A673 (cell line): Measurements from ENCODE around the gene PDHB. TPM values are rescaled to one million over a fixed set of nuclear protein-coding genes. Genes with fewer than 3 reads are reported as not detected.

Source experiments
- BruUV-seq: library from RNA; stranded (reverse); fragments of 400-500 nt; replicated peaks from 2 replicates; lab custom pipeline; 2021; lab: Mats Ljungman, UMichigan
- CTCF ChIA-PET: fragments of 300-600 bp; sonication (Branson Sonifier 250); formaldehyde crosslinking; loops from one replicate; lab custom pipeline; 2022; ENCODE audit warnings: antibody characterized with exemption; lab: Charles Lee
- POLR2A ChIA-PET: fragments of 300-600 bp; sonication (Branson Sonifier 250); formaldehyde crosslinking; loops from one replicate; lab custom pipeline; 2022; ENCODE audit warnings: antibody characterized with exemption; ENCODE audit not compliant: low non-redundant PET; lab: Charles Lee
- DNase-seq: peaks from one replicate; pipeline ENCODE4 v3.0.0-alpha.2; 2015; ENCODE audit warnings: low spot score
- H3K27ac ChIP-seq: fragments of 200-600 bp; sonication (generic); 2 replicates; pipeline ENCODE4 v1.5.1; 2016; ENCODE audit warnings: mixed run types, low read depth, mild to moderate bottlenecking, mixed read lengths, antibody characterized with exemption, low read length; ENCODE audit not compliant: poor library complexity, severe bottlenecking
- H3K27me3 ChIP-seq: fragments of 200-600 bp; sonication (generic); replicated peaks from 2 replicates; pipeline ENCODE4 v1.6.1; 2017; ENCODE audit warnings: mixed run types, low read depth, mild to moderate bottlenecking, mixed read lengths, antibody characterized with exemption, low read length; ENCODE audit not compliant: insufficient read depth, poor library complexity
- H3K36me3 ChIP-seq: fragments of 200-600 bp; sonication (generic); 2 replicates; pipeline ENCODE4 v1.6.1; 2016; ENCODE audit warnings: mixed run types, mild to moderate bottlenecking, mixed read lengths, antibody characterized with exemption, low read length; ENCODE audit not compliant: insufficient read depth, poor library complexity, severe bottlenecking
- H3K4me1 ChIP-seq: fragments of 200-600 bp; sonication (generic); 2 replicates; pipeline ENCODE4 v1.6.1; 2017; ENCODE audit warnings: mixed run types, mild to moderate bottlenecking, mixed read lengths, antibody characterized with exemption, low read length; ENCODE audit not compliant: insufficient read depth, poor library complexity, severe bottlenecking
- H3K4me3 ChIP-seq: fragments of 200-600 bp; sonication (generic); 2 replicates; pipeline ENCODE4 v1.5.1; 2016; ENCODE audit warnings: low read depth, mixed run types, mild to moderate bottlenecking, mixed read lengths, low read length; ENCODE audit not compliant: poor library complexity, severe bottlenecking
- H3K9me3 ChIP-seq: fragments of 200-600 bp; sonication (generic); 2 replicates; pipeline ENCODE4 v1.6.1; 2016; ENCODE audit warnings: mixed run types, low read depth, mild to moderate bottlenecking, mixed read lengths, antibody characterized with exemption, low read length; ENCODE audit not compliant: poor library complexity, severe bottlenecking
- CTCF ChIP-seq: fragments of 300-800, 200-600 bp; sonication (generic); conservative IDR thresholded peaks from 2 replicates; pipeline ENCODE4 v1.5.1; 2017; ENCODE audit warnings: low read depth, mild to moderate bottlenecking, antibody characterized with exemption, low read length, moderate library complexity, mixed read lengths
- EZH2 ChIP-seq: fragments of 200-600 bp; sonication (generic); IDR thresholded peaks from 2 replicates; pipeline ENCODE4 v1.6.1; 2017; ENCODE audit warnings: borderline replicate concordance, low read depth, mild to moderate bottlenecking, mixed read lengths, antibody characterized with exemption, low read length; ENCODE audit not compliant: poor library complexity, severe bottlenecking
- intact Hi-C: fragments of 100-400 bp; cut with micrococcal nuclease; formaldehyde crosslinking; loops from one replicate; pipeline ENCODE4 v1.10.0; 2022; ENCODE audit not compliant: unreplicated experiment
- total RNA-seq: library from RNA; stranded (reverse); gene quantifications from 2 replicates; pipeline ENCODE4 v1.2.3, GENCODE V29; 2021

PDHB gene
- total RNA-seq, 1 experiment from 2014 or later = 56.0 TPM

GRCh38 chr3:58463942-58464271 lies 30.3 kb upstream of the PDHB start:
- no peak overlapping the region for H3K27ac ChIP-seq
- no peak for TF ChIP-seq CTCF
- no peak for TF ChIP-seq EZH2
- H3K9me3 ChIP-seq = no peaks in the 10 kb centered on the region
- ChIA-PET POLR2A (no interaction called here), CTCF (interaction anchor here (1.0 kb wide), 1 partner anchor 28 kb away, joined by 3 read pairs; the partner anchor contains the start of gene KCTD6)
- H3K4me1 ChIP-seq = peaks cover 15% of the 10 kb centered on the region
- intact Hi-C loops = loop anchor here (2.0 kb wide), 1 partner anchor 69 kb away; no protein-coding TSS in a partner anchor
- no TSS peak for BruUV-seq
- no peak for DNase-seq
- no peaks in the 10 kb centered on the region for H3K27me3 ChIP-seq
- no peak overlapping the region for H3K4me3 ChIP-seq
- no peaks in the 10 kb centered on the region for H3K36me3 ChIP-seq

DNA sequence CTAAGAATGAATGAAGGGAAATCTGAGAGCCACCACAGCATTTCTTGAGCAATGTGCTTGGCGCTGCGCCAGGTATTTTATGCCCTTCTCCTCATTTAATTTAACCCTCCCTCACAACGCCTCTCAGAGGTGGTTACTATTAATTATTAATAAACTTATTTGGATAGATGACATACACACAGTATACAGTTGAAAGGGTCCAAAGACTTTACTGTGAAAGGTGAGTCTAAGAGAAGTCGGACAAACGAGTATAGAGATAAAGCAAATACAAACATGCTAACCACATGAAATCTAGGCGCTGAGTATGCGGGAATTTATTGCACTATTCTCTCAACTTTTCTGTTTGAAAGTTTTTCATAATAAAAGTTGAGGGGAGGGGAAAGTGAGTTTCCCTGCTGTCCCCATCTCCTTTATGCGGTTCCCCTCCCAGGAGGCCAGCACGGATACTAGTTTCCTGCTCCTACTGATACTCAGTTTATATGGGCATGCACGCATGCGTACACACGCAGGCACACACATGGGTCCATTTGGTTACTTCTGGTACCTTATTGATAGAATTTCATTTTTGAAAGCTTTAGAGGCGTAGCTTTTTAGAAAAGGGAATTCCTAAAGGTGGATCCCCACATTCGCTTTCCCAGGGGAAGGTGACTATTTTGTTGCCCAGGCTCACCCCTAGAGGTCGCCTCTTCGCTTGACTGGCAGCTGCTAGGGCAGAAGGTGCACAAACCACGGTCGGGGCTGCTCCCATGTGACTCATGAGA lies 29.7 kb upstream of the PDHB start:
- H3K4me1 ChIP-seq = peaks cover 15% of the 10 kb centered on the region
- no TSS peak for BruUV-seq
- H3K27ac ChIP-seq = no peak overlapping the region
- ChIA-PET CTCF (interaction anchor here (1.0 kb wide), 1 partner anchor 29 kb away, joined by 3 read pairs; the partner anchor contains the start of gene KCTD6), POLR2A (no interaction called here)
- DNase-seq = peak; percentile 76
- intact Hi-C loops = no loop called here
- TF ChIP-seq EZH2 (no peak), CTCF (peak; percentile 78)
- H3K9me3 ChIP-seq = no peaks in the 10 kb centered on the region
- peak overlapping the region; percentile 23 for H3K4me3 ChIP-seq
- H3K36me3 ChIP-seq = no peaks in the 10 kb centered on the region
- no peaks in the 10 kb centered on the region for H3K27me3 ChIP-seq

GRCh38 chr3:58462829-58463180 lies 29.2 kb upstream of the PDHB start:
- no TSS peak for BruUV-seq
- Histone ChIP-seq H3K27ac (no peak overlapping the region), H3K4me3 (no peak overlapping the region), H3K36me3 (no peaks in the 10 kb centered on the region), H3K9me3 (no peaks in the 10 kb centered on the region), H3K4me1 (peaks cover 15% of the 10 kb centered on the region), H3K27me3 (no peaks in the 10 kb centered on the region)
- ChIA-PET CTCF (no interaction called here), POLR2A (no interaction called here)
- TF ChIP-seq CTCF (no peak), EZH2 (no peak)
- intact Hi-C loops = no loop called here
- DNase-seq = no peak
